ENCODE data around the gene RGS7. TPM values are rescaled to one million over a fixed set of nuclear protein-coding genes. Genes with fewer than 3 reads are reported as not detected.

The RGS7 gene
- total and polyA plus RNA-seq, 2 experiments from 2014 or later, result 0.32 to 1.7 TPM

DNA sequence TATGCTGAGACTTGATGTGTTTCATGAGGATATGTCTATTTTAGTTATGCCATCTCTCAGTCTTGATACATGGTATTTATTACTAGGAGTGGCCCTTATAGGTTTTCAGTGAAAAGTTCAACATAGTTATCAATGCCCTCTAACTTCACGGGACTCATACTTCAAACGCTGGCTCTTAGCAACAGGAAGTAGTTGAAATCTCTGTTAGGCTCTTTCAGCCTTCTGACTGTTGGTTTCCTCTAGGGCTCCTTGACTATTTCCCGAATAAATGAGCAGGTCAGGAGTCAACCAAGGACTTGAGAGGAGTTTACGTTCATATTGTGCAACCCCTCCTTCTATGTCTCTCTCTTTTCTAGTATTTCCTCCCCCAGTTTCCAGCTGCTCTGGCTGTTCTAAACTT, 141.8 kb downstream of the RGS7 start:
- H3K4me2 ChIP-seq (ENCODE audit: unreplicated experiment), result no peak overlapping the region
- H4K20me1 ChIP-seq (ENCODE audit: insufficient read depth), result no peaks in the 10 kb centered on the region
- WGBS, 2 experiments (ENCODE audit: low coverage in 1 of 2, low lambda C conversion rate in 2 of 2, missing lambda C conversion rate in 2 of 2), result 20 to 30% methylated on average over 4 of the region's 4 CpGs
- in situ Hi-C loops (cut with MboI), result no loop called here
- DNase-seq, result no peak
- no peaks in the 10 kb centered on the region for H3F3A ChIP-seq (ENCODE audit: insufficient read depth)
- H3K4me3 ChIP-seq, result no peak overlapping the region
- no peaks in the 10 kb centered on the region for H3K27me3 ChIP-seq (replicated peaks; ENCODE audit: insufficient read depth)
- no peaks in the 10 kb centered on the region for H3K9me3 ChIP-seq (ENCODE audit: low read depth)
- H3K9ac ChIP-seq, result no peak overlapping the region
- no peaks in the 10 kb centered on the region for H3K79me2 ChIP-seq (ENCODE audit: insufficient read depth)
- H3K27ac ChIP-seq, result no peak overlapping the region
- TF ChIP-seq EZH2 (IDR thresholded peaks at IDR 0.05; ENCODE audit: insufficient read depth, poor library complexity, severe bottlenecking) (no peak), EZH2phosphoT487 (IDR thresholded peaks at IDR 0.05; ENCODE audit: insufficient read depth, low read depth) (no peak)
- no peaks in the 10 kb centered on the region for H3K36me3 ChIP-seq (ENCODE audit: low read depth)
- H2AFZ ChIP-seq, result no peak overlapping the region
- H3K4me1 ChIP-seq (ENCODE audit: insufficient read depth), result no peaks in the 10 kb centered on the region
- no peaks in the 10 kb centered on the region for H3K9me2 ChIP-seq (ENCODE audit: insufficient read depth)

DNA sequence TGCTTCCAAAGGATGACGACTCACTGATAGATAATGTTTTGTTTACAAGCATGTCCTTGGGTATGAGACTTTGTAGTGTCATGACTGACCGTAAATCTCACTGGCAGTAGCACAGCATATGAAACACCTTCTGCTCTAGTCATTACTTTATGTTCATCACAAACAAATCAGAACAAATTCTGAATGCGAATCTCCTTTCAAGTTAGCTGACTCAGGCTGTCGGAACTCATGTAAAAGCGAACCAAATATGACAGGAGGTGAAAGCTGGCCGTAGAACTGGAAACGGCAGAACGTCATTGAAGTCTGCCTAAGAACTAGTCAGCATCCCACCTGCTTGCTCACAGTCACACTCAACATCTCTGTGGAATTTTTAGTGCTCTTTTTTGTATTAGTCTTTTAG, 143.9 kb downstream of the RGS7 start:
- Histone ChIP-seq H3K4me1 (ENCODE audit: insufficient read depth) (no peaks in the 10 kb centered on the region), H3F3A (ENCODE audit: insufficient read depth) (no peaks in the 10 kb centered on the region), H3K79me2 (ENCODE audit: insufficient read depth) (no peaks in the 10 kb centered on the region), H3K9ac (no peak overlapping the region), H3K4me3 (no peak overlapping the region), H3K4me2 (ENCODE audit: unreplicated experiment) (no peak overlapping the region), H3K27me3 (replicated peaks; ENCODE audit: insufficient read depth) (no peaks in the 10 kb centered on the region), H3K36me3 (ENCODE audit: low read depth) (no peaks in the 10 kb centered on the region), H2AFZ (no peak overlapping the region), H3K9me2 (ENCODE audit: insufficient read depth) (no peaks in the 10 kb centered on the region), H4K20me1 (ENCODE audit: insufficient read depth) (no peaks in the 10 kb centered on the region), H3K9me3 (ENCODE audit: low read depth) (no peaks in the 10 kb centered on the region), H3K27ac (no peak overlapping the region)
- 33 to 35% methylated on average over 8 of the region's 8 CpGs for WGBS, 2 experiments (ENCODE audit: low coverage in 1 of 2, low lambda C conversion rate in 2 of 2, missing lambda C conversion rate in 2 of 2)
- no peak for DNase-seq
- TF ChIP-seq EZH2phosphoT487 (IDR thresholded peaks at IDR 0.05; ENCODE audit: insufficient read depth, low read depth), result no peak
- no peak for TF ChIP-seq EZH2 (IDR thresholded peaks at IDR 0.05; ENCODE audit: insufficient read depth, poor library complexity, severe bottlenecking)
- in situ Hi-C loops (cut with MboI), result no loop called here

DNA sequence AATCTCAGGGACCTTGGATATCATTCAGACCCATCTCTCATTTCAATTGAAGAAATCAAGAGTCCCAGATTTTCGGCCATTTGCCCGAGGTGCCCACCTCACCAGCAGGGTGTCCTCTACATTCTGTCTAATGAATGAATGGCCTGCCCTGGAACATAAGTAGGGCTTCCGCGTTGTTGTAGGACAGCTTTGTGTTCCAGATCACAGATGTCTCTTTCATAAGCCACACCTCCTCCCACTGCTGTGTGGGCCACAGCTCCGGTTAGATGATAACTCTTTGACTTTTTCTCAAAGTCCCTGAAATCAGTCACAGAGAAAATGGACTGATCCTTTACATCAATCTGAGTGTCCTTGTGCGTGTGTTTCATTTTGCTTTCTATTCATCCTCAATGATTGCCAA, 144.4 kb downstream of the RGS7 start:
- in situ Hi-C loops (cut with MboI), result no loop called here
- Histone ChIP-seq H3K27ac (no peak overlapping the region), H4K20me1 (ENCODE audit: insufficient read depth) (no peaks in the 10 kb centered on the region), H3K36me3 (ENCODE audit: low read depth) (no peaks in the 10 kb centered on the region), H3K27me3 (replicated peaks; ENCODE audit: insufficient read depth) (no peaks in the 10 kb centered on the region), H3K4me3 (no peak overlapping the region), H3K9ac (no peak overlapping the region), H3K79me2 (ENCODE audit: insufficient read depth) (no peaks in the 10 kb centered on the region), H3K9me2 (ENCODE audit: insufficient read depth) (no peaks in the 10 kb centered on the region), H3K9me3 (ENCODE audit: low read depth) (no peaks in the 10 kb centered on the region), H3K4me1 (ENCODE audit: insufficient read depth) (no peaks in the 10 kb centered on the region), H2AFZ (no peak overlapping the region), H3F3A (ENCODE audit: insufficient read depth) (no peaks in the 10 kb centered on the region), H3K4me2 (ENCODE audit: unreplicated experiment) (no peak overlapping the region)
- 37 to 39% methylated on average over 6 of the region's 6 CpGs for WGBS, 2 experiments (ENCODE audit: low coverage in 1 of 2, low lambda C conversion rate in 2 of 2, missing lambda C conversion rate in 2 of 2)
- TF ChIP-seq EZH2 (IDR thresholded peaks at IDR 0.05; ENCODE audit: insufficient read depth, poor library complexity, severe bottlenecking), result no peak
- TF ChIP-seq EZH2phosphoT487 (IDR thresholded peaks at IDR 0.05; ENCODE audit: insufficient read depth, low read depth), result no peak
- DNase-seq, result no peak

DNA sequence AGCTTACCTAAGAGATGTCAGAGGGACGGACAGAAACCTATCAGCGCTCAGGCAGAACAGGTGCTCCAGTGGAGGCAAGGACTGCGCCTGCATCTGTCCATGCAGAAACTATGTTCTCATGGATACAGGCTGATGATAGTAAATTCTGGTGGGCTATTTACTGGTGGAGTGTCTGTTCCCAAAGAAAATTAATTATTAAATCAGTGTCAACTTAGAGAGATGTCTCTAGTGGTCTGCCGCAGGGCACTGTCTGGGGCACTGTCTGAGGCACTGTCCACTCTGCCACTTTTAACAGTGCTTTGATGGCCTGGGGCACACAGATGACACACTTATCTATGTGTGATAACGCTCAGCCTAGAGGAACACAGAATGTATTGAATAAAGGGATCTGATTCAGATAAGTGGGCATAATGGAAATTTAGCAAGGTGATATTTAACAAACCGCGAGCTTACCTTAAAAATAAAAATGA, 148.1 kb downstream of the RGS7 start:
- Histone ChIP-seq H3K27ac (no peak overlapping the region), H3K79me2 (ENCODE audit: insufficient read depth) (no peaks in the 10 kb centered on the region), H3K4me3 (no peak overlapping the region), H3F3A (ENCODE audit: insufficient read depth) (no peaks in the 10 kb centered on the region), H3K4me2 (ENCODE audit: unreplicated experiment) (no peak overlapping the region), H3K9me2 (ENCODE audit: insufficient read depth) (no peaks in the 10 kb centered on the region), H3K36me3 (ENCODE audit: low read depth) (no peaks in the 10 kb centered on the region), H3K9me3 (ENCODE audit: low read depth) (no peaks in the 10 kb centered on the region), H3K4me1 (ENCODE audit: insufficient read depth) (no peaks in the 10 kb centered on the region), H3K9ac (no peak overlapping the region), H3K27me3 (replicated peaks; ENCODE audit: insufficient read depth) (no peaks in the 10 kb centered on the region), H2AFZ (no peak overlapping the region), H4K20me1 (ENCODE audit: insufficient read depth) (no peaks in the 10 kb centered on the region)
- DNase-seq, result no peak
- in situ Hi-C loops (cut with MboI), result no loop called here
- TF ChIP-seq EZH2phosphoT487 (IDR thresholded peaks at IDR 0.05; ENCODE audit: insufficient read depth, low read depth) (no peak), EZH2 (IDR thresholded peaks at IDR 0.05; ENCODE audit: insufficient read depth, poor library complexity, severe bottlenecking) (no peak)
- WGBS, 2 experiments (ENCODE audit: low coverage in 1 of 2, low lambda C conversion rate in 2 of 2, missing lambda C conversion rate in 2 of 2), result 67 to 68% methylated on average over 7 of the region's 7 CpGs

DNA sequence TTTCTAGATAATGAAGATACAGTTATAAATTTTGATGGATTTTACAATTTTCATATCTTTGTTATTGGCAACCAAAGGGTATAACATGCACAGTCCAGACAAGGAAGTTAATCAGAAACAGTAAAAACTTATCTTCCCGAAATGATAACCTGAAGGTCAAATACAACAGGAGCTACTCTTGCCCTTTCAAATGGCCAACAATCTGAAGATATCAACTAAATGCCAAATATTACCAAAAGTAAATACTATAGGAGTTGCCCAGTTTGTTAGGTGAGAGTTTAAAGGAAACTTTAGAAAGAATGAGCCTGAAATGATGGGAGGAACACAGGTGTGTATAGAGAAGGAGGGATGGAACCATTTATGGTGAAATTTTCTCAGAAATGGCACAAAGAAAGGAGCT, 153.2 kb downstream of the RGS7 start:
- no peak overlapping the region for H3K4me3 ChIP-seq
- no peaks in the 10 kb centered on the region for H4K20me1 ChIP-seq (ENCODE audit: insufficient read depth)
- H3K9me3 ChIP-seq (ENCODE audit: low read depth), result no peaks in the 10 kb centered on the region
- 2 to 8% methylated on average over 1 of the region's 1 CpG for WGBS, 2 experiments (ENCODE audit: low coverage in 1 of 2, low lambda C conversion rate in 2 of 2, missing lambda C conversion rate in 2 of 2)
- H3K4me1 ChIP-seq (ENCODE audit: insufficient read depth), result no peaks in the 10 kb centered on the region
- no peak for DNase-seq
- no peak overlapping the region for H3K9ac ChIP-seq
- H3K27me3 ChIP-seq (replicated peaks; ENCODE audit: insufficient read depth), result no peaks in the 10 kb centered on the region
- TF ChIP-seq EZH2 (IDR thresholded peaks at IDR 0.05; ENCODE audit: insufficient read depth, poor library complexity, severe bottlenecking), result no peak
- TF ChIP-seq EZH2phosphoT487 (IDR thresholded peaks at IDR 0.05; ENCODE audit: insufficient read depth, low read depth), result no peak
- no peak overlapping the region for H3K4me2 ChIP-seq (ENCODE audit: unreplicated experiment)
- H3K27ac ChIP-seq, result no peak overlapping the region
- H3K9me2 ChIP-seq (ENCODE audit: insufficient read depth), result no peaks in the 10 kb centered on the region
- no peaks in the 10 kb centered on the region for H3K36me3 ChIP-seq (ENCODE audit: low read depth)
- H3K79me2 ChIP-seq (ENCODE audit: insufficient read depth), result no peaks in the 10 kb centered on the region
- H3F3A ChIP-seq (ENCODE audit: insufficient read depth), result no peaks in the 10 kb centered on the region
- no peak overlapping the region for H2AFZ ChIP-seq
- in situ Hi-C loops (cut with MboI), result no loop called here

Measured in GM23248 (cell line).